ENCODE data around the gene ACTN4. TPM values are rescaled to one million over a fixed set of nuclear protein-coding genes. Genes with fewer than 3 reads are reported as not detected.

Gene ACTN4
- total RNA-seq, 2 donors from 2014 or later = 1,019 to 1,060 TPM

- Histone ChIP-seq H3K4me3 (no peak overlapping the region), H3K27me3 (no peaks in the 10 kb centered on the region), H3K9ac (ENCODE audit: low read depth in 2 of 2, low read length in 2 of 2) (peak overlapping the region; percentile 36 to 67), H3K36me3 (no peaks in the 10 kb centered on the region), H3K27ac (peak overlapping the region; percentile 70), H3K4me1 (peaks cover 20% of the 10 kb centered on the region), H3K9me3 (no peaks in the 10 kb centered on the region)
- TF ChIP-seq CTCF (IDR thresholded peaks at IDR 0.05) = no peak
- intact Hi-C loops (cut with DNase I) = no loop called here
- DNase-seq = no peak
Measured at GRCh38 chr19:38692458-38693379, 45.3 kb downstream of the ACTN4 start.

GRCh38 chr19:38693380-38694223, 46.2 kb downstream of the ACTN4 start:
- intact Hi-C loops (cut with DNase I) = no loop called here
- no peaks in the 10 kb centered on the region for H3K27me3 ChIP-seq
- no peak for TF ChIP-seq CTCF (IDR thresholded peaks at IDR 0.05)
- no peak overlapping the region for H3K4me3 ChIP-seq
- H3K27ac ChIP-seq = peak overlapping the region; percentile 70
- H3K36me3 ChIP-seq = no peaks in the 10 kb centered on the region
- peaks cover 20% of the 10 kb centered on the region for H3K4me1 ChIP-seq
- H3K9me3 ChIP-seq = no peaks in the 10 kb centered on the region
- DNase-seq = no peak
- peak overlapping the region; percentile 26 to 67 for H3K9ac ChIP-seq (ENCODE audit: low read depth in 2 of 2, low read length in 2 of 2)

DNA sequence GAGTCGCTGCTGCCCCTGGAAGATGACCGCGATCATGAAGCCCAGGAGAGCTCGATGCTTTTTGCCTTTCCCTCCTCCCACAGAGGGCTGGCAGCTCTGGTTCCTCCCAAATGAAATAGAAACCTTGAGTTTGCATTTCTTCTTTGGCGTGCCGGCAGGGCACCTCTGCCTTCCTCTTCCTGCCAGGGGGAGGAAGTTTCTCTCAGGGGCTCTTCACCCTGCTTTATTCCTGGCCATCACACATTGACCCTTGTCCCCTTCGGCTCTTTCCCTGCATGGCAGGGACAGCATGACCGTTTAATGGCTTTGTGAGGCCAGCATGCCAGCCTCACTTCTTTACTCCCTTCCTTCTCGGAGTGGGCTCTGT, 47.9 kb downstream of the ACTN4 start:
- Histone ChIP-seq H3K4me1 (peaks cover 20% of the 10 kb centered on the region), H3K9ac (ENCODE audit: low read depth in 2 of 2, low read length in 2 of 2) (peak overlapping the region in 1 of 2 donors; percentile 43), H3K27me3 (no peaks in the 10 kb centered on the region), H3K9me3 (no peaks in the 10 kb centered on the region), H3K4me3 (no peak overlapping the region), H3K27ac (peak overlapping the region; percentile 70), H3K36me3 (no peaks in the 10 kb centered on the region)
- intact Hi-C loops (cut with DNase I) = no loop called here
- TF ChIP-seq CTCF (IDR thresholded peaks at IDR 0.05) = no peak
- DNase-seq = no peak

DNA sequence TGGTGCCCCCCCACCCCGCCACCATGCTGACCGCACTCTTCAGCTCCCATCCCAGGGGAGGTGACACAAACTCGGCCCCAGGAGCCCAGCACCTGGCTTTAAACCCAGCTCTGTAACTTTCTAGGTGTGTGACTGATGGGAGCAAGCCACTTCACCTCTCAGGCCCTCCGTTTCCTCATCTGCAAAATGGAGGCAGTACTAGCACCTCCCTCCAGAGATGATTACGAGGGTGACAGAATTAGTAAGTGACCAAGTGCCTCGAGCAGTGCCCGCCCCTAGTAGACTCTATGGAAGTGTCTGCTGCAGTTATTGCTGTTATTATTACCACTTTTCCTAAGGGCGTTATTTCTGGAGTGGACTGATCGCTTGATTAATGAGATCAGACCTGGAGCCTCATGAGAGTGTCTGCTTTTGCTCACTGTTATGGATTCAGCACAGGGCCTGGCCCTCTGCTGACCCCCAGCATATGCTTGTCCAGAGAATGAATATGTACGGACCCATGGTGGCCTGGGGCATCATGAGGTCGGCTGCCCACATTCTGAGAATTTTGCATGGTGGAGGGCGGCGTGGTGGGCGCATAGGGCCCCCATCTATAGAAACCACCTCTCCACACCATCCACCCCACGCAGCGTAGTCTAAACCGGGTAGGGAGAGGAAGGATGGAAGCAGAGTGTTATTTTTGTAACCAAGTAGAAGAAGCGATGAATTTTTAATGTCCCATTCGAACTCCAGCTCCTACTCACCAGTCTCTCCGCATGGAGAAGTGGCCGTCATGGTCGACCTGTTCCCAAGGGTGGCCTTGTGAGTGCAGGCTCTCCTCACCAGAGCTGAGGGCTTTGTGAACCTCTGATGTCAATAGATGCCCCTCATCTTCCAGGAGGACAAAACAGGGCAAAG, 48.6 kb downstream of the ACTN4 start:
- H3K27me3 ChIP-seq = no peaks in the 10 kb centered on the region
- intact Hi-C loops (cut with DNase I) = no loop called here
- H3K4me3 ChIP-seq = no peak overlapping the region
- TF ChIP-seq CTCF (IDR thresholded peaks at IDR 0.05) = no peak
- H3K9me3 ChIP-seq = no peaks in the 10 kb centered on the region
- peak overlapping the region; percentile 70 for H3K27ac ChIP-seq
- H3K36me3 ChIP-seq = no peaks in the 10 kb centered on the region
- peak overlapping the region in 1 of 2 donors; percentile 43 for H3K9ac ChIP-seq (ENCODE audit: low read depth in 2 of 2, low read length in 2 of 2)
- H3K4me1 ChIP-seq = peaks cover 20% of the 10 kb centered on the region
- no peak for DNase-seq

DNA sequence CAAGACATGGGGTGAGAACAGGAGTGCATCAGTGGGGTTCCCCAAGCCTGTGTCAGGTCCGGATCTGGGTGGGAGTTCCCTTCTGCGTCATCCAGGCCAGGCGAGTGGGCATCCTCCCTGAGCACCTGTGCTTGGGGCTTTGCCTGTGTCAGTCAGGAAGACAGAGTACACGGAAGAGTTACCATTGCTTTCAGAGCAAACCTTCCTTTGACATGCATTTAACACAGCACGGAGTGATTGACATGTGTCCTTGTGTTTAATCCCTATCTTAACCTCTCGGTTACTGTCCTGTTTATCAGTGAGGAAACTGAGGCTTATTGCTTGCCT, 49.2 kb downstream of the ACTN4 start:
- H3K36me3 ChIP-seq = no peaks in the 10 kb centered on the region

More for the DNA sequence above, 49.2 kb downstream of the ACTN4 start:
- H3K27ac ChIP-seq = no peak overlapping the region
- TF ChIP-seq CTCF (IDR thresholded peaks at IDR 0.05) = no peak
- intact Hi-C loops (cut with DNase I) = no loop called here
- peaks cover 20% of the 10 kb centered on the region for H3K4me1 ChIP-seq
- peak overlapping the region in 1 of 2 donors; percentile 28 for H3K9ac ChIP-seq (ENCODE audit: low read depth in 2 of 2, low read length in 2 of 2)
- no peaks in the 10 kb centered on the region for H3K27me3 ChIP-seq
- H3K4me3 ChIP-seq = no peak overlapping the region
- no peak for DNase-seq
- no peaks in the 10 kb centered on the region for H3K9me3 ChIP-seq
